GM20431 (cell line): ENCODE data around the gene ACOT13.
"Not testable (repeated sequence)": the region's sequence is repeated elsewhere in the genome, so short reads cannot be mapped to it uniquely, and the experiment has no call there.

Experiments used
- in situ Hi-C: fragments of 300-500 bp; cut with MseI, MboI; formaldehyde crosslinking; loops from one replicate; pipeline ENCODE4 v1.15.0; 2020; ENCODE audit warnings: low sequenced_read_pairs; ENCODE audit not compliant: unreplicated experiment

The ACOT13 gene

DNA sequence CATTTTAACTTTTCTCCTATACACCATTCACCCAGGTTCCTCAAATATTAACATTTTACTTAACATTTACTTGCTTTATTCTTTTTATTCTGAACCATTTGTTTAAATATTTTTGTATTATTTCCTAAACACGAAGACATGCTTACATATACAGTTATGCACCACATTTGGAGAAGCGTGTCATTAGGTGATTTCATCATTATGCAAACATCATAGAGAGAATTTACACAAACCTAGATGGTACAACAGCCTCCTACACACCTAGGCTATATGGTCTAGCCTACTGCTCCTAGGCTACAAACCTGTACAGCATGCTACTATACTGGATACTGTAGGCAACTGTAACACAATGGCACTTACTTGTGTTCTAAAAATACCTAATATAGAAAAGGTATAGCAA lies 6.8 kb upstream of the ACOT13 start:
- in situ Hi-C loops = no loop called here

DNA sequence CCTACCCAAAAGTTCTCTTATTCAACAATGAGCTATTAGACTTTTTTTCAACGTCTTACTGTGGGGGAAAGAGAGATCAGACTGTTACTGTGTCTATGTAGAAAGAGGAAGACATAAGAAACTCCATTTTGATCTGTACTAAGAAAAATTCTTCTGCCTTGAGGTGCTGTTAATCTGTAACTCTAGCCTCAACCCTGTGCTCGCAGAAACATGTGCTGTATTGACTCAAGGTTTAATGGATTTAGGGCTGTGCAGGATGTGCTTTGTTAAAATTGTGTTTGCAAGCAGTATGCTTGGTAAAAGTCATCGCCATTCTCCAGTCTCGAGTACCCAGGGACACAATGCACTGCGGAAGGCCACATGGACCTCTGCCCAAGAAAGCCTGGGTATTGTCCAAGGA lies 5.1 kb upstream of the ACOT13 start:
- in situ Hi-C loops = not testable (repeated sequence)

DNA sequence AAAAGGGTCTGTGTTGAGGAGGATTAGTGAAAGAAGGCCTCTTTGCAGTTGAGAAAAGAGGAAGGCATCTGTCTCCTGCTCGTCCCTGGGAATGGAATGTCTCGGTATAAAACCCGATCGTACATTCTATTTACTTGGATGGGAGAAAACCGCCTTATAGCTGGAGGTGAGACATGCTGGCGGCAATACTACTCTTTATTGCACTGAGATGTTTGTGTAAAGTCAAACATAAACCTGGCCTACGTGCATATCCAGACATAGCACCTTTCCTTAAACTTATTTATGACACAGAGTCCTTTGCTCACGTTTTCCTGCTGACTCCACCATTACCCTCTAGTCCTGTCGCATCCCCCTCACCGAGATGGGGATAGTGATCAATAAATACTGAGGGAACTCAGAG lies 4.6 kb upstream of the ACOT13 start:
- in situ Hi-C loops = no loop called here

DNA sequence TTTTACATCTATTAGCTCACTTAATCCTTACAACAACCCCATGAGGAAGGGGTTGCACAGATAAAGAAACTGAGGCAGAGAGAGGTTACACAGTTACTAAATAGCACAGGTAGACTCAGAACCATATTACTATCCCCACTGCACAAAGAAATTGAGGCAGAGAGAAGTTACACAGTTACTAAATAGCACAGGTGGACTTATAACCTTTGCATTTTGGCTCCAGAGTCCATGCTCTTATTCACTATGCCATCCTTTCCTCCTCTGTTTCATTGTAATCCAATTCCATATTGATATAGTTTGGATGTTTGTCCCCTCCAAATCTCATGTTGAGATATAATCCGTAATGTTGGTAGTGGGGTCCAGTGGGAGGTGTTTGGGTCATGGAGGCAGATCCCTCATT lies 3.7 kb upstream of the ACOT13 start:
- in situ Hi-C loops = no loop called here

- in situ Hi-C loops = no loop called here
Observed at GRCh38 chr6:24664046-24664987, 2.6 kb upstream of the ACOT13 start.

- in situ Hi-C loops = no loop called here
Observed at GRCh38 chr6:24666097-24666640, 708 bp upstream of the ACOT13 start.

- in situ Hi-C loops = no loop called here
Observed at GRCh38 chr6:24667378-24667803, 514 bp downstream of the ACOT13 start.

DNA sequence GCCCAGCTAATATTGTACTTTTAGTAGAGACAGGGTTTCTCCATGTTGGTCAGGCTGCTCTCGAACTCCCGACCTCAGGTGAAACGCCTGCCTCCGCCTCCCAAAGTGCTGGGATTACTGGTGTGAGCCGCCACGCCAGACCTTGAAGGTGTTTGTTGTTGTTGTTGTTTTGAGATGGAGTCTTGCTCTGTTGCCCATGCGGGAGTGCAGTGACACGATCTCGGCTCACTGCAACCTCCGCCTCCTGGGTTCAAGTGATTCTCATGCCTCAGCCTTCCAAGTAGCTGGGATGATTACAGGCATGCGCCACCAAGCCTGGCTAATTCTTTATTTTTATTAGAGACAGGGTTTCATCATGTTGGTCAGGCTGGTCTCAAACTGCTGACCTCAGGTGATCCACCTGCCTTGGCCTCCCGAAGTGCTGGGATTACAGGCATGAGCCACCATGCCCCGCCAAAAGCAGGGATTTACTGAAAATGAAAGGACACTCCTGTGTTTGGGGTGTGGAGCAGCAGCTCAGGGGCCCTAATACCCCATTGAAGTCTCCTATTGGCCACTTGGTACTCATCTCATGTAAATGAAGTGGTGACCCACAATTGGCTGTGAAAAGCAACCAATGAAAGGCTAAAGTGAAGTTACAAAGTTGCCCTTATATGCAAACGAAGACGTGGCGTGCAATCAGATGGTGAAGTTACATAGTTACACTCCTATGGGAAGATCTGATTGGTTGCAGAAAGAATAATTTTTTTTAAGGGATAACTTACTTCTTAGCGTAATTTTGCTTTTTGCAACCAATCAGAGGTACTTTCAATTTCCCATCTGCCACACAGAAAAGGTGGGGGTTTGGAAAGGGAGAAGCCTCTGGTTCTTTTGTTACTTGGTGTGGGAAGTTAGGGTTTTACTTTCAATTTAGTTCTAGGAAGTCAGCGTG lies 1.5 kb downstream of the ACOT13 start:
- in situ Hi-C loops = not testable (repeated sequence)

DNA sequence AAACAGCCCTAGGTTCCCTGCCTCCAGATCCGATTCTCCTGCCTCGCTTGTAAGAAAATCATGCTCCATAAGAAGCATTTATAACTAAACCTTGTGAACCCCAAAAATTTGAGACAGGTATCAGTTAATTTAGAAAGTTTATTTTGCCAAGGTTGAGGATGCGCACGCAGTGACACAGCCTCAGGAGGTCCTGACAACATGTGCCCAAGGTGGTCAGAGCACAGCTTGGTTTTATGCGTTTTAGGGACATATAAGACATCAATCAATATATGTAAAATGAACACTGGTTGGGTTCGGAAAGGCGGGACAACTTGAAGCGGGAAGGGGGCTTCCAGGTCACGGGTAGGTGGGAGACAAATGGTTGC lies 2.1 kb downstream of the ACOT13 start:
- in situ Hi-C loops = no loop called here

DNA sequence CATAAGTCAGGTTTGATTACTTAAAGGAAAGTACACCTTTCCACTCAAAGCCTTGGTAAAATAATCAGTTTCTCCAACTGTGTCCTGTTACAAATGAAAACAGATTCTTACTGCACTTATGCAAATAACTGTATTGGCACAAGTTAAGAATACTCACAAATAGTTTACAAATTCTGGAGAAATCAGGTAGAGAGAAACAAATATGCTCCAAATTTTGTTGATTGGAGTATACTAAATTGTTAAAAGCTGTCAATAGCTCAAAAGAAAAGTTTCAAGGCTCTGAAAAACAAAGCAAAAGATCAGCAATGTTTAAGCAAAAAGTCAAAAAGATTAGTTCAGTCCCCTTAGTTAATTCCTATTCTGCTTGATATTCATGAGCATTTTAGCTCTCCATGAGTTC lies 3.6 kb downstream of the ACOT13 start:
- in situ Hi-C loops = not testable (repeated sequence)

DNA sequence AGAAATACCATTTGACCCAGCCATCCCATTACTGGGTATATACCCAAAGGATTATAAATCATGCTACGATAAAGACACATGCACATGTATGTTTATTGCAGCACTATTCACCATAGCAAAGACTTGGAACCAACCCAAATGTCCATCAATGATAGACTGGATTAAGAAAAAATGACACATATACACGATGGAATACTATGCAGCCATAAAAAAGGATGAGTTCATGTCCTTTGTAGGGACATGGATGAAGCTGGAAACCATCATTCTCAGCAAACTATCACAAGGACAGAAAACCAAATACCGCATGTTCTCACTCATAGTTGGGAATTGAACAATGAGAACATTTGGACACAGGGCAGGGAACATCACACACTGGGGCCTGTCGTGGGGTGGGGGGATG lies 4.2 kb downstream of the ACOT13 start:
- in situ Hi-C loops = not testable (repeated sequence)

- in situ Hi-C loops = no loop called here
Observed at GRCh38 chr6:24672620-24673182, 5.8 kb downstream of the ACOT13 start.

GRCh38 chr6:24673625-24674024 lies 6.7 kb downstream of the ACOT13 start:
- in situ Hi-C loops = no loop called here

GRCh38 chr6:24678792-24679352 lies 12.0 kb downstream of the ACOT13 start:
- in situ Hi-C loops = not testable (repeated sequence)

GRCh38 chr6:24680582-24680981 lies 13.7 kb downstream of the ACOT13 start:
- in situ Hi-C loops = no loop called here

DNA sequence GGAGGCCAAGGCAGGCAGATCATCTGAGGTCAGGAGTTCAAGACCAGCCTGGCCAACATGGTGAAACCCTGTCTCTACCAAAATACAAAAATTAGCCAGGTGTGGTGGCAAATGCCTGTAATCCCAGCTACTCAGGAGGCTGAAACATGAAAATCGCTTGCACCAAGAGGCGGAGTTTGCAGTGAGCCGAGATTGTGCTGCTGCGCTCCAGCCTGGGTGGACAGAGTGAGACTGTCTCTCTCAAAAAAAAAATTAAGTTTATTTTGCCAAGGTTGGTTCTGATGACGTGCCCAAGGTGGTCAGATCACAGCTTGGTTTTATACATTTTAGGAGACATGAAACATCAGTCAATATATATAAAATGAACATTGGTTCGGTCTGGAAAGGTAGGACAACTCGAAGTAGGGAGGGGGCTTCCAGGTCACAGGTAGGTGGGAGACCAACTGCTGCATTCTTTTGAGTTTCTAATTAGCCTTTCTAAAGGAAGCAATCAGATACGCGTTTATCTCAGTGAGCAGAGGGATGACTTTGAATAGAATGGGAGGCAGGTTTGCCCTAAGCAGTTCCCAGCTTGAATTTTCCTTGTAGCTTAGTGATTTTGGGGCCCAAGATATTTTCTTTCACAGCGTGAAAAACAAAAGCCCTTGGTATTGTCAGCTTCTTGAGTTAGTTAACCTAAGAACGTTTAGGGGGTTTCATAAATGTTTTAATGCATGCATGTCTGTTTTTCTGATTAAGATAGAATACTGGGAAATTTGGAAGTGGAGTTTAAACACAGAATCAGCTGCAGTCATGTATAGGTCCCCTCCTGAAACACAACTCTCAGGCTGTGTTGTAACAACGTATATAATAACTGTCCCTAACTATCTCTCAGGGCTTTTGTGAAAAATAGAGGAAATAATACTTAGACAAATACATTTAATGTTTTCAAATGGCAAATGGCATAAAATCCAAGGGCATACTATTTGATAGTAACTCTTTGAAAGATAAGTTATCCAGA lies 16.7 kb downstream of the ACOT13 start:
- in situ Hi-C loops = no loop called here

GRCh38 chr6:24686408-24686807 lies 19.5 kb downstream of the ACOT13 start:
- in situ Hi-C loops = no loop called here

- in situ Hi-C loops = no loop called here
Observed at GRCh38 chr6:24686946-24687345, 20.1 kb downstream of the ACOT13 start.

DNA sequence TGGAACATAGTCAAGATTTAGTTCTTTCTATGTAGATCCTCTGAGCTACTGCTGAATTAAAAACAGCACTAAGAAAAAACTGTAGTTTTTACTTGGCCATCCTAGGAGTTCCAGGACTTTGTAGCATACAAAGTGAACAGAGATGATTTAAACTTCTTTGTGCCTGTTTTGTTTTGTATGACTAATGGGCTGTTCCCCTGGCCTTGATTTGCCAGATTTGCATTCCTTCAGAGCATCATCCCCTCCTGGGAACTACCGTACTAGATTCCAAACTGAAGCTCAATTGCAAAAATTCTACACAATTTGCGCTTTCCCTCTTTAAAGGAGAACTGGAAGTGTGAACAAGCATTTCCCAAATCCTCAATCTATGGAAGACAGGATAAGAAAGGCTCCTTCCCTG lies 23.1 kb downstream of the ACOT13 start:
- in situ Hi-C loops = loop anchor here (10.0 kb wide), 1 partner anchor 95 kb away; no protein-coding TSS in a partner anchor
